WI38 (cell line): ENCODE data around the gene XCR1.

Experiments used
- H3K4me3 ChIP-seq: 2 replicates; pipeline ENCODE4 v1.5.1; 2011; ENCODE audit warnings: low read depth, mild to moderate bottlenecking, control low read depth, low read length
- CTCF ChIP-seq: IDR thresholded peaks from 2 replicates; pipeline ENCODE4 v1.5.1; 2012; ENCODE audit warnings: low read depth, mild to moderate bottlenecking, control low read depth, low read length

Gene XCR1

GRCh38 chr3:46027021-46027705 is at the start of gene XCR1:
Gene XCR1, minus strand, starts transcription at chr3:46027483. Its CDS starts 5,536 bp downstream, at chr3:46021947.
- TF ChIP-seq CTCF = no peak

GRCh38 chr3:46076606-46077005 is 49.3 kb upstream of the XCR1 start:
- no peak overlapping the region for H3K4me3 ChIP-seq
- peak; percentile 26; the same call in 1 of the 2 replicates for TF ChIP-seq CTCF

More at GRCh38 chr3:46027021-46027705, at the start of gene XCR1:
- no peak within 1 kb of the TSS for H3K4me3 ChIP-seq

- H3K4me3 ChIP-seq = no peak overlapping the region
- TF ChIP-seq CTCF = no peak
These were observed 48.5 kb upstream of the XCR1 start for GRCh38 chr3:46075816-46076215.

- no peak overlapping the region for H3K4me3 ChIP-seq
- TF ChIP-seq CTCF = no peak
These were observed 44.1 kb upstream of the XCR1 start for GRCh38 chr3:46071222-46071858.

- H3K4me3 ChIP-seq = no peak overlapping the region
- no peak for TF ChIP-seq CTCF
These were observed 43.4 kb upstream of the XCR1 start for GRCh38 chr3:46070595-46071093.

GRCh38 chr3:46068501-46068900 is 41.2 kb upstream of the XCR1 start:
- no peak overlapping the region for H3K4me3 ChIP-seq
- TF ChIP-seq CTCF = no peak

- TF ChIP-seq CTCF = no peak
- no peak overlapping the region for H3K4me3 ChIP-seq
These were observed 40.1 kb upstream of the XCR1 start for GRCh38 chr3:46067401-46067800.
